HepG2 (cell line): ENCODE data around the gene AKAP6. TPM values are rescaled to one million over a fixed set of nuclear protein-coding genes. Genes with fewer than 3 reads are reported as not detected.

Experiments
- ATAC-seq: fragments of 200-7000 bp; cut with Tn5 transposase; 3 replicates; pipeline ENCODE4 v1.9.1; 2020; ENCODE audit warnings: mild to moderate bottlenecking, moderate library complexity
- BruUV-seq: library from RNA; stranded (reverse); fragments of 400-500 nt; replicated peaks from 2 replicates; lab custom pipeline; 2021; lab: Mats Ljungman, UMichigan
- CTCF ChIA-PET: fragments of 300-600 bp; formaldehyde crosslinking; extraction: SDS; loops from one replicate; lab custom pipeline; 2021; ENCODE audit warnings: low total read pairs, inconsistent platforms, low intra/inter-chr PET ratio; lab: Yijun Ruan, JAX
- POLR2A ChIA-PET: fragments of 350-600 bp; sonication (Branson Sonifier 250); formaldehyde crosslinking; loops from one replicate; lab custom pipeline; 2020; ENCODE audit warnings: antibody characterized with exemption, inconsistent platforms; lab: Yijun Ruan, JAX
- DNase-seq: peaks from one replicate; pipeline ENCODE4 v3.0.0-alpha.2; 2015; ENCODE audit warnings: low spot score
- FAIRE-seq: peaks from 3 replicates; lab custom pipeline; 2011; peaks lifted over from hg19 to GRCh38; lab: Jason Lieb, UNC
- H2AFZ ChIP-seq: one replicate; pipeline ENCODE4 v1.6.1; 2011; ENCODE audit warnings: low read length, inconsistent platforms
- H3K27ac ChIP-seq: fragments of 300-600 bp; 3 replicates; pipeline ENCODE4 v1.8.0; 2011; ENCODE audit warnings: mixed run types, mild to moderate bottlenecking, mixed read lengths, low read length, inconsistent platforms; ENCODE audit not compliant: insufficient read depth; ENCODE audit errors: extremely low read length
- H3K27me3 ChIP-seq, 2 experiments: fragments of 200-600 bp in 1 of 2; 2 replicates in 1 of 2; 3 replicates in 1 of 2; pipeline versions ENCODE4 v1.6.0 to v1.8.0; 2011; ENCODE audit warnings: low read length in 2 of 2, mild to moderate bottlenecking in 2 of 2, moderate library complexity in 2 of 2, inconsistent platforms in 1 of 2; ENCODE audit not compliant: insufficient read depth in 2 of 2, control insufficient read depth in 1 of 2
- H3K36me3 ChIP-seq, 2 experiments: fragments of 200-600 bp in 1 of 2; replicated peaks in 1 of 2; 2 replicates in 1 of 2; 3 replicates in 1 of 2; pipeline versions ENCODE4 v1.5.1 to v1.8.0; 2011; ENCODE audit warnings: low read length in 2 of 2, inconsistent platforms in 1 of 2; ENCODE audit not compliant: insufficient read depth in 2 of 2, control insufficient read depth in 1 of 2
- H3K4me1 ChIP-seq: 2 replicates; pipeline ENCODE4 v1.5.1; 2012; ENCODE audit warnings: low read length, inconsistent platforms; ENCODE audit not compliant: insufficient read depth
- H3K4me2 ChIP-seq: 2 replicates; pipeline ENCODE4 v1.6.0; 2011; ENCODE audit warnings: low read depth, low read length, inconsistent platforms
- H3K4me3 ChIP-seq, 3 experiments: fragments of 200-600 bp in 1 of 3; sonication (generic), shearing (Covaris generic) in 1 of 3; replicated peaks in 1 of 3; 2 replicates each; pipeline ENCODE4 v1.5.1; 2011 to 2016; ENCODE audit warnings: low read length in 3 of 3, inconsistent platforms in 2 of 3, low read depth in 2 of 3, mild to moderate bottlenecking in 2 of 3, control low read depth in 1 of 3, mixed read lengths in 1 of 3; ENCODE audit not compliant: insufficient read depth in 1 of 3
- H3K79me2 ChIP-seq: one replicate; pipeline ENCODE4 v1.6.1; 2011; ENCODE audit warnings: low read length, inconsistent platforms; ENCODE audit not compliant: insufficient read depth
- H3K9ac ChIP-seq: 2 replicates; pipeline ENCODE4 v1.6.0; 2011; ENCODE audit warnings: mild to moderate bottlenecking, low read depth, low read length, inconsistent platforms; ENCODE audit not compliant: insufficient read depth
- H3K9me3 ChIP-seq: 2 replicates; pipeline ENCODE4 v1.5.1; 2012; ENCODE audit warnings: mild to moderate bottlenecking, low read length
- H4K20me1 ChIP-seq: 2 replicates; pipeline ENCODE4 v1.6.0; 2011; ENCODE audit warnings: inconsistent platforms, mild to moderate bottlenecking, low read length, moderate library complexity; ENCODE audit not compliant: insufficient read depth
- FOXK2 ChIP-seq: fragments of 450-650 bp; IDR thresholded peaks from 2 replicates; pipeline ENCODE4 v1.6.1; 2016
- HMGA1 ChIP-seq: sonication (generic); formaldehyde crosslinking; conservative IDR thresholded peaks from 2 replicates; pipeline ENCODE4 v1.4.0; 2020; ENCODE audit warnings: missing genetic modification reagents
- KLF13 ChIP-seq: sonication (generic); formaldehyde crosslinking; IDR thresholded peaks from 2 replicates; pipeline ENCODE4 v1.4.0; 2020; ENCODE audit warnings: mild to moderate bottlenecking, missing genetic modification reagents
- SCMH1 ChIP-seq: sonication (generic); formaldehyde crosslinking; IDR thresholded peaks from 2 replicates; pipeline ENCODE4 v1.9.0; 2021; ENCODE audit warnings: missing genetic modification reagents, mild to moderate bottlenecking, borderline replicate concordance
- SKIL ChIP-seq: sonication (generic); formaldehyde crosslinking; IDR thresholded peaks from 2 replicates; pipeline ENCODE4 v1.8.0; 2022; ENCODE audit warnings: missing genetic modification reagents, mild to moderate bottlenecking, moderate library complexity, borderline replicate concordance
- TFDP2 ChIP-seq: sonication (generic); formaldehyde crosslinking; IDR thresholded peaks from 2 replicates; pipeline ENCODE4 v1.4.0; 2020; ENCODE audit warnings: missing genetic modification reagents
- ZBTB4 ChIP-seq: sonication (generic); formaldehyde crosslinking; IDR thresholded peaks from 2 replicates; pipeline ENCODE4 v1.4.0; 2020; ENCODE audit warnings: missing genetic modification reagents, mild to moderate bottlenecking, borderline replicate concordance
- ZFP36L1 ChIP-seq: sonication (generic); formaldehyde crosslinking; IDR thresholded peaks from 2 replicates; pipeline ENCODE4 v1.8.0; 2022; ENCODE audit warnings: mild to moderate bottlenecking, missing genetic modification reagents, moderate library complexity
- ZNF225 ChIP-seq: sonication (generic); formaldehyde crosslinking; IDR thresholded peaks from 2 replicates; pipeline ENCODE4 v1.4.0; 2020; ENCODE audit warnings: mild to moderate bottlenecking, missing genetic modification reagents
- ZNF580 ChIP-seq: IDR thresholded peaks from 2 replicates; pipeline ENCODE4 v1.6.1; 2016; ENCODE audit warnings: low read depth, borderline replicate concordance
- ZNF672 ChIP-seq: sonication (generic); formaldehyde crosslinking; IDR thresholded peaks from 2 replicates; pipeline ENCODE4 v1.8.1; 2022; ENCODE audit warnings: missing genetic modification reagents
- ZSCAN20 ChIP-seq: sonication (generic); formaldehyde crosslinking; IDR thresholded peaks from 2 replicates; pipeline ENCODE4 v1.4.0; 2020; ENCODE audit warnings: missing genetic modification reagents, mild to moderate bottlenecking, borderline replicate concordance
- WGBS: methylation state at CpG from one replicate; pipeline ENCODE4 v1.1.6; 2017; ENCODE audit warnings: low lambda C conversion rate; 5-methylcytosine and 5-hydroxymethylcytosine counted together
- in situ Hi-C: cut with HindIII; loops from 2 replicates; pipeline ENCODE4 v1.10.0; 2017; ENCODE audit warnings: low pct_unique_long_range_greater_than_20kb; ENCODE audit not compliant: extremely low pct_ligation_motif_present
- intact Hi-C: fragments of 100-400 bp; cut with micrococcal nuclease; formaldehyde crosslinking; loops from one replicate; pipeline ENCODE4 v1.10.0; 2022; ENCODE audit not compliant: unreplicated experiment
- polyA plus RNA-seq, 8 experiments: library from polyadenylated mRNA; depleted of rRNA in 3 of 8; stranded (reverse) in 7 of 8; unstranded in 1 of 8; fragments of >200 nt; fragmentation: Illumina TruSeq in 4 of 8; extraction: Trizol in 4 of 8; gene quantifications; 2 replicates each; pipeline versions ENCODE4 v1.2.1 to v1.2.3, GENCODE V29; 2011 to 2016; ENCODE audit warnings: low read depth in 4 of 8, missing spikeins in 1 of 8, mixed read lengths in 1 of 8; ENCODE audit not compliant: insufficient read depth in 1 of 8
- total RNA-seq, 5 experiments: library from RNA; depleted of rRNA; stranded (reverse); fragments of >200 nt; fragmentation: Illumina TruSeq; extraction: Trizol; gene quantifications; 2 replicates each; pipeline ENCODE4 v1.2.3, GENCODE V29; 2016; ENCODE audit warnings: low read depth in 1 of 5

AKAP6 gene
- total and polyA plus RNA-seq, 2 of the 13 experiments (the other 11 are each of a cell fraction or from before 2014, with no cell fraction given): 1.4 TPM

GRCh38 chr14:32330351-32331111 is 1.4 kb downstream of the AKAP6 start:
- TF ChIP-seq ZNF580 (CRISPR knock-in tag) (no peak), ZBTB4 (no peak), FOXK2 (no peak), ZFP36L1 (no peak), ZNF672 (CRISPR knock-in tag) (no peak), TFDP2 (CRISPR knock-in tag) (no peak), HMGA1 (CRISPR knock-in tag) (no peak), ZSCAN20 (CRISPR knock-in tag) (no peak), ZNF225 (CRISPR knock-in tag) (no peak), SCMH1 (no peak), KLF13 (CRISPR knock-in tag) (no peak), SKIL (CRISPR knock-in tag) (no peak)
- Histone ChIP-seq H3K27me3 (no peaks in the 10 kb centered on the region), H3K4me2 (no peak overlapping the region), H3K9ac (no peak overlapping the region), H3K36me3 (no peaks in the 10 kb centered on the region), H4K20me1 (no peaks in the 10 kb centered on the region), H3K79me2 (no peaks in the 10 kb centered on the region), H3K27ac (no peak overlapping the region), H3K4me3 (no peak overlapping the region), H2AFZ (no peak overlapping the region), H3K9me3 (no peaks in the 10 kb centered on the region), H3K4me1 (no peaks in the 10 kb centered on the region)
- ATAC-seq (no peak), DNase-seq (no peak), FAIRE-seq (no peak)
- ChIA-PET POLR2A (no interaction called here), CTCF (no interaction called here)
- WGBS: 55% methylated on average over 4 of the region's 4 CpGs
- intact Hi-C loops (no loop called here), in situ Hi-C loops (no loop called here)
- no TSS peak for BruUV-seq
